HG02970 (cell line): ENCODE measurements around the gene PNPLA7.
A peak's percentile ranks its signal among the peaks of the same experiment; 100 is the strongest.
"Not testable (repeated sequence)": the region's sequence is repeated elsewhere in the genome, so short reads cannot be mapped to it uniquely, and the experiment has no call there.

Experiments used
- ATAC-seq: cut with Tn5 transposase; IDR thresholded peaks from one replicate; pipeline ENCODE4 v1.9.1; 2021; ENCODE audit warnings: mild to moderate bottlenecking, moderate library complexity, moderate number of reproducible peaks; ENCODE audit not compliant: unreplicated experiment, low FRiP score

PNPLA7 gene

GRCh38 chr9:137575716-137576411 is 25.7 kb upstream of the PNPLA7 start:
- ATAC-seq: no peak

GRCh38 chr9:137575364-137575715 is 25.1 kb upstream of the PNPLA7 start:
- no peak for ATAC-seq

GRCh38 chr9:137574192-137574591 is 24.0 kb upstream of the PNPLA7 start:
- ATAC-seq: no peak

GRCh38 chr9:137570566-137570965 is 20.4 kb upstream of the PNPLA7 start:
- no peak for ATAC-seq

GRCh38 chr9:137569609-137570203 is 19.5 kb upstream of the PNPLA7 start:
- no peak for ATAC-seq

GRCh38 chr9:137568445-137568844 is 18.2 kb upstream of the PNPLA7 start:
- ATAC-seq: not testable (repeated sequence)

GRCh38 chr9:137564817-137565411 is 14.7 kb upstream of the PNPLA7 start:
- no peak for ATAC-seq

- no peak for ATAC-seq
Observed at GRCh38 chr9:137564134-137564533, 13.9 kb upstream of the PNPLA7 start.

- no peak for ATAC-seq
Observed at GRCh38 chr9:137558127-137558526, 7.9 kb upstream of the PNPLA7 start.

- no peak for ATAC-seq
Observed at GRCh38 chr9:137556069-137556838, 6.1 kb upstream of the PNPLA7 start.

- no peak for ATAC-seq
Observed at GRCh38 chr9:137555179-137555578, 5.0 kb upstream of the PNPLA7 start.

GRCh38 chr9:137554349-137554748 is 4.1 kb upstream of the PNPLA7 start:
- ATAC-seq: no peak

- ATAC-seq: not testable (repeated sequence)
Observed at GRCh38 chr9:137553654-137554053, 3.5 kb upstream of the PNPLA7 start.

GRCh38 chr9:137552022-137552768 is 2.0 kb upstream of the PNPLA7 start:
- peak; percentile 13 for ATAC-seq

- peak; percentile 85 for ATAC-seq
Observed at GRCh38 chr9:137551264-137552021, 1.2 kb upstream of the PNPLA7 start, which contains the start of gene MRPL41. MRPL41 (plus strand) TSS chr9:137551879; CDS start chr9:137552082, 203 bp downstream.

GRCh38 chr9:137550958-137551263 is 709 bp upstream of the PNPLA7 start:
- not testable (repeated sequence) for ATAC-seq

- ATAC-seq: no peak
Observed at GRCh38 chr9:137547687-137548543, 2.3 kb downstream of the PNPLA7 start.

GRCh38 chr9:137545123-137545522 is 5.1 kb downstream of the PNPLA7 start:
- no peak for ATAC-seq

GRCh38 chr9:137544176-137544760 is 5.9 kb downstream of the PNPLA7 start:
- ATAC-seq: no peak
